Thyroid gland (tissue), 4 donors: ENCODE data around the gene MRM2.

Source experiments
- POLR2A ChIP-seq, 2 donors: fragments of 450-650 bp; IDR thresholded peaks; one replicate each; pipeline ENCODE4 v1.6.1; 2017; ENCODE audit warnings: antibody characterized with exemption in 2 of 2, mild to moderate bottlenecking in 2 of 2, moderate library complexity in 1 of 2
- TF ChIP-seq, protein P1 (sequence below), 6 experiments: fragments of 200-600 bp in 3 of 6; fragments of 450-650 bp in 3 of 6; sonication (generic) in 3 of 6; IDR thresholded peaks; one replicate each; pipeline ENCODE4 v1.5.1; 2016 to 2019; ENCODE audit warnings: antibody characterized with exemption in 6 of 6, mild to moderate bottlenecking in 2 of 6, inconsistent platforms in 1 of 6, moderate library complexity in 1 of 6

DNA sequence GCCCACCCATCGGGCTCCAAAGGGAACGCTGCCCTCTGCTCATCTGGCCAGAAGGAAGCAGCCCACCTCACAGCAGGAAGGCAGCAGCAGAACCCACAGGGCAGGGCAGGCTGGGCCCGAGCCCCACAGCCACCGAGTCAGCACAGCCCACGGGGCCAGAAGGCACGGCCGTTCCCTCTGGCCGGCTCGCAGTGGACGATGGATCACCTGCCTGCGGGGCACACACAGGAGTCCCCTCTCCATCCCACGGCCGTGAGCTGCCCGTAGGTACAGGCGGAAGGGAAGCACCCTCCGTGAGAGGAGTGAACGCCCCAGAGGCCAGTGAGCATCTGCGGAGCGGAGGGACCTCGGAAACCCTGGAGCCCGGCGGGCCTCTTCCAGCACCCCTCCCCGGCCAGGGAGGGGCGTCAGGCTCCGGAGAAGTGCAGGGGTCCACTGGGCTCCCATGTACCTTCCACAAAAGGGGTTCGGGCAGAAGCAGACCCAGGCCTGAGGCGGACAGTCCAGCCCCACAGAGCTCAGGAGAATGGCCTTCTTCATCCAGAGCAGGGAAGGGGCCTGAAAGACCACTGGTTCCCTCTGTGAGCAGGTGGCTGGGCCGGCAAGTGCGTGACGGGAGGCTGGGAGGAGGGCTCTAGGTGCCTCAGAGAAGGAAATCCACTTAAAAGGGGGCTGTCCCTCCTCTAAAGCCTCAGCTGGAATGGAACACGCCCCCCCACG lies 11.7 kb upstream of the MRM2 start:
- TF ChIP-seq, protein P1, sequence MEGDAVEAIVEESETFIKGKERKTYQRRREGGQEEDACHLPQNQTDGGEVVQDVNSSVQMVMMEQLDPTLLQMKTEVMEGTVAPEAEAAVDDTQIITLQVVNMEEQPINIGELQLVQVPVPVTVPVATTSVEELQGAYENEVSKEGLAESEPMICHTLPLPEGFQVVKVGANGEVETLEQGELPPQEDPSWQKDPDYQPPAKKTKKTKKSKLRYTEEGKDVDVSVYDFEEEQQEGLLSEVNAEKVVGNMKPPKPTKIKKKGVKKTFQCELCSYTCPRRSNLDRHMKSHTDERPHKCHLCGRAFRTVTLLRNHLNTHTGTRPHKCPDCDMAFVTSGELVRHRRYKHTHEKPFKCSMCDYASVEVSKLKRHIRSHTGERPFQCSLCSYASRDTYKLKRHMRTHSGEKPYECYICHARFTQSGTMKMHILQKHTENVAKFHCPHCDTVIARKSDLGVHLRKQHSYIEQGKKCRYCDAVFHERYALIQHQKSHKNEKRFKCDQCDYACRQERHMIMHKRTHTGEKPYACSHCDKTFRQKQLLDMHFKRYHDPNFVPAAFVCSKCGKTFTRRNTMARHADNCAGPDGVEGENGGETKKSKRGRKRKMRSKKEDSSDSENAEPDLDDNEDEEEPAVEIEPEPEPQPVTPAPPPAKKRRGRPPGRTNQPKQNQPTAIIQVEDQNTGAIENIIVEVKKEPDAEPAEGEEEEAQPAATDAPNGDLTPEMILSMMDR (IDR thresholded peaks at IDR 0.05): no peak
- no peak for TF ChIP-seq POLR2A (IDR thresholded peaks at IDR 0.05)
